HG03520 (cell line): Measurements from ENCODE around the gene TMPRSS6.

Source experiments
- ATAC-seq: cut with Tn5 transposase; IDR thresholded peaks from one replicate; pipeline ENCODE4 v1.9.1; 2021; ENCODE audit warnings: mild to moderate bottlenecking, moderate library complexity; ENCODE audit not compliant: unreplicated experiment

TMPRSS6 gene

DNA sequence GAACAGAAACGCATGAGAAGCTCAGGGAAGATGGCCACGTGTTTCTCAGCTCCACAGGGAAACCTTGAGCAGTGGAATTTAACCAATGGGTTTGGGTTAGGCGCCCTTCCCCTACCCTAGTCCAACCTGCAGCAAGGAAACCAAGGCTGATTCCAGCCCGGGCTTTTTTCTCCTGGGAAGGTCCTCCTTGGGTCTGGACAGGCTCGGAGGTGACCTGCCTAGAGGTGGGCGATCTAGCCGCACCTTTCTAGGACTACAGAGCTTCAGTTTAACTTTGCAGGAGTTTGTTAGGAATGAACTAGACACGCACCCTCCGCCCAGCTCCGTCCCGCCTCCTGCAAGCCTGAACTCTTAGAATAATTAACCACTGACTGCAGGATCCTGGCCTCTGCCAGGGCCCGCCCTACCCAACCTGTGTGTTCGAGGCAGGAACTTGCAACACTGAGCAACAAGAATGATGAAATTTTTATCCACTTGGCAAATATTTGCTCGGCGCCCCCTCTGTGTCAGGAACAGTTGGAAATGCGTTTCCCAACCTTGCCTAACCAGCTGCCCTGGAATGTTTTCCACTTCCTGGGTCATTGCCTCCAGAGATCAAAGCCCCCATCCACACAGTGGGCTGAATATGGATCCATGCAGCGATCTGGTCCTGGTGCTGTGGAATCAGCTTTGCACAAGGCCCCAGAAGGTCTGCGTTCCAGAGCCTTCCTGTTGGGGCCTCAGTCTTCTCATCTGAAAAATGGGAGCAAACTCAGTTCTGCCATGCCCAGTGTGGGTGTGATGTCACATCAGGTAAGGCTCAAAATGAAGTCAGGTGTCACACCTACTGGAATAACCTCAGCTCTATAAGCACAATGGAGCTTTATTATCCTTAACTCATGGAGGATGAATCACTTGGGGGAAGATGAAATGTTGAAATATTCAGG is 76.7 kb downstream of the TMPRSS6 start:
- no peak for ATAC-seq

DNA sequence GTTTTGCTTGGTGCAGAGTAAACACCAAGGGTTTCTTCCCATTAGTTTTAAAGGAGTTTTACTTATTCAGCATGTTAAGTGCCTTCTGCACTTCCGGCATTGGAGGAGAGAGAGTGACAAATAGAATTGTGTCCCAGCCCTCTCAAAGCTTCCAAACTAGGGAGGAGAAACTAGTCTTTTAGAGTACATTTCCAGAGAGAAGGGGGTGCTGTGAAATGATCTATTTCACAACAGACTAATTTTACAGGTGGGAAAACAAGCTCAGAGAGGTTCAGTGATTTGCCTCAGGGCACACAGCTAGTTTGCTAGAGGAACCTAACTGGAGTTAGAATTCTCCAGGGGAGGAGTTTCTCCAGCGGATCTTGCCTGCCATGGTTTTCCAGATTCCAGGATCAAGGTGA is 77.4 kb downstream of the TMPRSS6 start:
- ATAC-seq: no peak

- no peak for ATAC-seq
These were observed 78.8 kb downstream of the TMPRSS6 start for GRCh38 chr22:37030560-37031281.

DNA sequence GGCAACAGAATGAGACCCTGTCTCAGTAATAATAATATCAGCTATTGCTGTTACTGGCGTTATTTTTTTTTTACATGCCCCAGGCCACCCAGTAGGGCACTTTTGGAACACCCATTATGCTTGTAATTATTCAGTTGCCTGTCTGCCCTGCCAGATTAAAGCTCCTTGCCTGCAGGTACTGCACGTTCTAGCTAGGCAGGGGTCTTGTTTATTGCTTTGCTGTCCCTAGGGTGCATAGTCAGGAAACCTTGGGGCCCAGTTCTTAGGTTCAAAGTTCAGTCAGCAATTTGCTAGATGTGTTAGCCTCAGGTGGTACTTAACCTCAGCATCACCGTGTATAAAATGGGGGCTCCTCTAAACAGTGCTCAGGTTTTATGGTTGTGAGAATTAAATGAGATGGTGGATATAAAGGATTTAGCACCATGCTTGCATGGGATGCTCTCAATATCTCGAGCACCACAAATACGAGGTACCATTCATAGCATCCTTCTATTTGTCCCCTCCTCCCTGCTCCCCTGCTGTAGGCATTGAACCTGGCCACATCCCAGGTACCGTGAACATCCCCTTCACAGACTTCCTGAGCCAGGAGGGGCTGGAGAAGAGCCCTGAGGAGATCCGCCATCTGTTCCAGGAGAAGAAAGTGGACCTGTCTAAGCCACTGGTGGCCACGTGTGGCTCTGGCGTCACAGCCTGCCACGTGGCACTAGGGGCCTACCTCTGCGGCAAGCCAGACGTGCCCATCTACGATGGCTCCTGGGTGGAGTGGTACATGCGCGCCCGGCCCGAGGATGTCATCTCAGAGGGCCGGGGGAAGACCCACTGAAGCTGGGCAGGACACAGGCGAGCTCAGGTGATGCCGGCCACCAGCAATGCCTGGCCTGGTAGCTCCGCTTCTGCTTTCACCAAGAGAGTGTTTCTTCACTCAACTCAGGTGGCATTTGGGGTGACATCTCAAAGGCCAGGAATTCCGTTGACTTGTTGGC is 80.5 kb downstream of the TMPRSS6 start:
- no peak for ATAC-seq

DNA sequence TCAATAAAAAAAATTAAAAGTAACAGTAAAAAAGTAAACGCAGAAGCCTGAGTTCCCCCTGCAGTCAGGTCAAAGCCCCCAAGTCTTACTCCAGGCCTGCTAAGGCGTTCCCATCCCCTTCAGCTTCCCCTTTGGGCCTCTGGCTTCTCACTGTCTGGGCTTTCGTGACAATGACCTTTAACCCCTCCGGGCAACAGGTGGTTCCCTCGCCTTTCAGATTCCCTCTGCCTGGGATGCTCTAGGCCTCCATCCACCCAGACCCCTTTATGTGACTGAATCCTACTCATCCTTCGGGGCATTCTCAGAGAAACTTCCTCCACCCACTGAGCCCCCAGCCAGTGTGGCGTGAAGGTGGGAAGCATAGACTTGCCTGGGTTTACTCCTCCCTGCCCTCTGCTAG is 82.0 kb downstream of the TMPRSS6 start:
- no peak for ATAC-seq

DNA sequence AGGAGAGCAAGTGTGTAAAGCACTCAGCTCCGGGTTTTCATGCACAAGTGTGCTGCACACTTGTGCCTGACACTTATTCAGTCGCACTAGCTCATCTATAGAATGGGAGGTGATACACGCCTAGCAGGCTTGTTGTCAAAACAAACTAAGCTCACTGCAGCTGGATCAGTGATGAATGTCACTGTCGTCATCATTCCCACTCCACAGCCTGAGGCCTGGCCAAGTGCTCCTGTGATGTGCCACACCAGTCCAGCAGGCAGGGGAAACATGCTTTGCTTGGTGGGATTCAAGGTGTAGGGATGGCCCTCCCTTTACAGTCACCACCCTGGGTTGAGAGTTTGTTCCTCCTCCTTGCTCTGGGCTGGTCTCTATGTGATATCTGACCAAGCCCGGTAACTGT is 83.2 kb downstream of the TMPRSS6 start:
- no peak for ATAC-seq

DNA sequence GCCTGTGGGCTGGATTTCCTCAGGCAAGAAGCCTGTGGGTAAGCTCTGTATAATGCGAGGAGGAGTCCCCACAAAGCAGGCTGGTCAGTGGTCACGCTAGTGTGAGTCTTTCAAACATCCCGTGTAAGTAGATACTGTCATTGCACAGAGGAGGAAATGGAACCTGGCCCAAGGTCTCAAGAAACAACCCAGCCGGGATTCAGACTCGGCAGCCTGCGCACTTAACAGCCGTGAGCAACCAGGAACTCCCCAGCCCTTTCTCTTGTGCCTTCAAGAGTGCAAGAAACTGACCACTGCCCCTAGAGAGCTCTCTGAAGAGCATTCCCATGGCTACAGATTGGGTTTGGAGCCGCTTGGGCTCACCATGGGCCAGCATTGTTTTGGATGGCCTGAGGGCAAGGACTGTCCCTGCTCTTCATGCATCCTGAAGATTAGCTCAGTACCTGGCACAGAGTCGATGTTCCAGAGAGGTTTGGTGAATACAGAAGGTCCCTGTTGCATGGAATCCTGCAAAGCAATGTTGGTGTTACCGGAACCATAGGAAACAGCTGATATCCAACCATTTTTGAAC is 83.9 kb downstream of the TMPRSS6 start:
- ATAC-seq: no peak

GRCh38 chr22:37024339-37025157 is 85.0 kb downstream of the TMPRSS6 start:
- ATAC-seq: no peak

DNA sequence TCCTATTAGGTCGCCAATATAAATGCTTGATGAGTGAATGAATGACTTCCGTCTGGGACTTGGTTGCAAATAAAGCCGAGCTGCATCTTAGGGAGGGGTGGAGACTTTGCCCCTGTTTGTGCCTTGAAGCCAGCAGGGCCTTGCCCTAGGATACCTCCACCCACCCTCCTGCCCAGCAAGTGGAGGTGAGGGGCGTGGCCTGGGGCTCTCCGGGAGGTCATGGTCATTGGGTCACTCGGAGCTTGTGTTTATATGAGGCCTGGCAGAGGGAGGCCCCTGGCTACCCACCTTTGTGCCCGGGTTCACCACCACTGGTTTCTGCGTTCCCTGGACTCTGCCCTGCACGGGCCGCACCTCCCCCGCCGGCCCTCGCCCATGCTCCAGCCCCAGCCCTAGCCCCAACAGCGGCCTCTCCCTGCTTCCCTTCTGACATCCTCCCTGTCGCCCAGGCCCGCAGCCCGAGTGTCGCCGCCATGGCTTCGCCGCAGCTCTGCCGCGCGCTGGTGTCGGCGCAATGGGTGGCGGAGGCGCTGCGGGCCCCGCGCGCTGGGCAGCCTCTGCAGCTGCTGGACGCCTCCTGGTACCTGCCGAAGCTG is 85.7 kb downstream of the TMPRSS6 start:
- ATAC-seq: no peak

DNA sequence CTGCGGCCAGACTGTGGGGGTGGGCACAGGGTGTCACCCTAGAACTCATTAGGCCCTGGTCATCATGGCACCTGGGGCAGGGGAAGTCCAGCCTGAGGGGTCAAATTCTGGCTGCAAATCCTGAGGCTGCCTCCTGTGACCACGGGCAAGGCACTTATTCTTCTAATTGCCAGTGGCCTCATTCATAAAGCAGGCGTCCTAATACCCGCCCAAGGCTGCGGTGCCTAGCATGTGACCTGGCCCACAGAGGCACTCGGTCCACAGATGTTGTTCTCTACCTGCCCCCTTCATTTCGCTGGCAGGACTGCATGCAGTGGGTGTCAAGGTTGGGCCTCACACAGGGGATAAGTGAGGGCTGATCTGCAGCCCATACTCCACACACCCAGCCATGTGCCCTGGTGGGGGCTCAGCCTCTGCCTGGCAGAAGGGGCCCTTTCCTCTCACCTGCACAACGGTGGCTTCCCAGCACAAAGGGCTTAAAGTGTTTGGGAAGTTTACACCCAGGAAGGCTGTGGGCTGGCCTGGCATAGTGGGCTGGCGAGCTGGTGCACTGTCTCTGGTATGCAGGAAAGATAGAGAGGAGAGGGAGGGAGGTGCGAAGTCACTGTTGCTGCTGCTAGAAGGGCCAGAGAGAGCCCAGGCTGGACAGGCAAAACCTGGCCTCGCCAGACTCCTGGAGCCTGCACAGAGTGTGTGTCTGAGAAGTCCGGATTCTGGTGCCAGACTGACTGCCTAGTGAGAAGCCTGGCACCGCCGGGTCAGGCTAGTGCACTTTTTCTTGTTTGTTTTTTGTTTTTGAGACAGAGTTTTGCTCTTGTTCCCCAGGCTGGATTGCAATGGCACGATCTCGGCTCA is 86.8 kb downstream of the TMPRSS6 start:
- no peak for ATAC-seq

DNA sequence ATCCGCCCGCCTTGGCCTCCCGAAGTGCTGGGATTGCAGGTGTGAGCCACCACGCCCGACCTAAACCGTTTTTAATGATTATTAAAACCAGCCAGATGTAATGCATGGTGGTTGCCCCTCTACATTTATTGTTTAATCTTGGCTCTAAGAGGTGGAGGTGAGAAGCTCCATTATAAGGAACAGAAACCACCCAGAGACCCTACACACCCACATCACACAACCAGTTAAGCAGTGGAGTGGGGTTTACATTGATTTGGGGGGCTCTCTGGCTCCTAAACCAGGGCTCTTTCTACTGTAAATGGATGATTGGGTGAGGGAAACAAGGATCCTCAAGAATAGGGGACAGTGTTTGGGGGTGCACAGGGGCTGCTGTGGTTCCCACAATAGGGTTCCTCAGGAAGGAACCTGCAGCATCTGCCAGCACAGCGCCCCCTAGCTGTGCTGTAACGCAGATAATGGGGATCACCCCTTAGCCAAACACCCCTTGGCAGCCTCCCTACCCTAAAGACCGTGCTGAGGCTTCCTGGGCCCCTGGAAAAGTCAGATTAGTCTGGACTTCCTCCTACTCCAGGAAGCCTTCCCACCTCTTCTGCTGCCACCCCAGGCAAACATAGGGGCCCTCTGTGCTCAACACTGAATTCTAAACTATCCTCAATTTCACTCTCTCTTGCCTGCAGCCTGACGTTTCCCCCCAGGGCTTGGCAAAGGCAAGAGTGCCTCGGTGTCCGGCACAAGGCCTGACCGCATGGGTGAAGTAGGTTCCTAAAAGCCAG is 87.6 kb downstream of the TMPRSS6 start:
- ATAC-seq: no peak

- ATAC-seq: no peak
These were observed 88.5 kb downstream of the TMPRSS6 start for GRCh38 chr22:37021041-37021440.

DNA sequence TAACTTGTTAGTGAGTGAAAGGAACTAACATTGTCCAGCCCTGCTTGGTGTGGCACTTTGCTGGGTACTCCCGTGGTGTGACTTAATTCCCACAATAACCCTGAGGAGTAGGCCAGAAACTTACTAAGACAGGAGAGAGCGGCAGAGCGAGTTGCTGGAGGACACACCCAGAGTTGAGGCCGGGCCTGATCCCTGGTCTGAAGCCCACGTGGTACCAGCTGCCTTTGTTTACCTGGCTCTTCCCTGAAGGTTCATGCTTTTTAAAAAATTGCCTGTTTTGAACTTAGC is 89.4 kb downstream of the TMPRSS6 start:
- ATAC-seq: no peak

DNA sequence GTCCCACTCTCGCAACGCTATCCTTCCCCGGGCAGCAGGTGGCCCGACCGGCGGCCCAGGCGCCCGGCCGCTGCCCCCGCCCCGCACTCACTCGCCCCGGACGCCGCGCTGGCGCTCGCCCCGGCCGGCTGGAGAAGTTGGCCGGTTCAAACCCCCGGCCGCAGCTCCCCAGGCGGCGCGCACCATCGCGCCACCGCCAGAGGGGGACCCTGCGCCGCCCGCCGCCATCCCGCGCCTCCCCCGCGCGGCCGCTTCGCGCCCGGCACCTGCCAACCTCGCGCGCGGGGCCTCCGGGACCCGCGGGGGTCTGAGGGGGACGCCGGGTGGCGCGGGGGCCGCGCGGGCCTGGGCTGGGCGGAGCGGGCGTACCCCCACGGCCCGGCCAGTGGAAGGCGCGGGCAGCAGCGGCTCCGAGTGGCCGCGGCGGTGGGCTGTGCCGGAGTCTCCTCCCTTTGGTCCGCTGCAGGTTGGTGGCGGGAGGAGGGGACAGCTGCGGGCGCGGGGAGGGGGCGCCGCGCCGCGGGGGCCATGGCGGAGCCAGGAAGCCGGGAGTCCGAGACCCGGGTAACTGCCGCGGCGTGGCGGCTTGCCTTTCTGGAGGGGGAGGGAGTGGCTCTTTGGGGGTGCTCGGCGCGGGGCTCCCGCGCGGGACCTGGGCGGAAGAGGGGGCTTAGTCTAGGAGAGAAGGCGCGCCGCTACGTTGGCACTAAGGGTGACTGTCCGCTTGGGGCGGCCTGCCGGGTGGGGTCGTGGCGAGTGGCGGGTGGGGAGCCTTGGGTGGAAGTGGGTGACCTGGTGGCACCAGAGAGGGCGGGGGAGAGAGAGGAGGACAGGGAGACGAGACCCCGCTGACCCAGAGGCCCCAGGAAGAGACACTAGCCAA is 90.0 kb downstream of the TMPRSS6 start, which contains the start of the genes MPST and TST:
MPST (plus strand) TSS at position 434 of the 883 bp plus-strand sequence; CDS start at position 529, 95 bp downstream.
TST (minus strand) TSS at position 139 of the 883 bp plus-strand sequence. CDS start 715 bp downstream, outside the sequence.
- no peak for ATAC-seq

GRCh38 chr22:37018815-37019308 is 90.7 kb downstream of the TMPRSS6 start:
- ATAC-seq: no peak

DNA sequence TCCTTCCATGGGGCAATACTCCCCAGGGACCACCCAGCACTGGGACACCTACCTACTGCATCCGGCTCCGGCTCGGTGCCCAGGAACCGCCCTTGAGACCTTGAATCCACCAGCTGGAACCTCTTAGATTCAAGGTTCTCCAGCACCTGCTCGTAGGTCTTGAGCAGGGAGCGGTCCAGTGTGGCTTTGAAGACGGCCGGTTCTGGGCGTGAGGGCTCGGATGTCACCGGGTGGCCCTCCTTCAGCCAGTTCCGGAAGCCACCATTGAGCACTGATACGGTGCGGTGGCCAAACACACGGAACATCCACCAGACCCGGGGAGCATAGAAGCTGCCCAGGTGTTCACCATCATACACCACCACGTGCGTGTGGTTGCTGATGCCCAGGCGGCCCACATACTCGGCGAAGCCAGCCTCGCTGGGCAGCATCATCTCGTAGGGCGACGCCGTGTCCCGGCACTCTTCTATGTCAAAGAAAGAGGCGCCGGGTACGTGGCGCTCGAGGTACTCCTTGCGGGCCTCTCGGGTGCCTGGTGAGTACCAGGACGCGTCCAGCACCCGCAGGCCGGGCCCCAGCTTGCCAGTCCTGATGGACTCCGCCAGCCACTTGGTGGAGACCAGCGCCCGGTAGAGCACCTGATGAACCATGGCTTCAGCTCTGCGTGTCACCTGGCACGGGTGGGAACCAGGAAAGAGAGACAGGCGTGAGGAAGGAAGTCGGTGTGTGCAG is 91.3 kb downstream of the TMPRSS6 start:
- no peak for ATAC-seq
